IMR-90 (cell line): ENCODE results near the gene H19. TPM values are rescaled to one million over a fixed set of nuclear protein-coding genes. Genes with fewer than 3 reads are reported as not detected.

Experiments used
- ATAC-seq: fragments of 200-7000 bp; cut with Tn5 transposase; 2 replicates; pipeline ENCODE4 v1.9.1; 2020; ENCODE audit warnings: low read depth, mild to moderate bottlenecking, moderate library complexity
- BruUV-seq: library from RNA; stranded (reverse); fragments of 400-500 nt; replicated peaks from 2 replicates; lab custom pipeline; 2021; lab: Mats Ljungman, UMichigan
- CTCF ChIA-PET: fragments of 300-600 bp; formaldehyde crosslinking; extraction: SDS; loops from one replicate; lab custom pipeline; 2021; ENCODE audit warnings: antibody characterized with exemption; lab: Yijun Ruan, JAX
- POLR2A ChIA-PET: fragments of 300-600 bp; sonication (Branson Sonifier 250); formaldehyde crosslinking; loops from one replicate; lab custom pipeline; 2022; ENCODE audit warnings: antibody characterized with exemption; ENCODE audit not compliant: unreplicated experiment; lab: Charles Lee
- DNase-seq: peaks from one replicate; pipeline ENCODE4 v3.0.0; 2013
- H2AFZ ChIP-seq: replicated peaks from 2 replicates; pipeline ENCODE3; 2013; ENCODE audit warnings: low read length, mild to moderate bottlenecking; ENCODE audit not compliant: poor library complexity
- H2AK5ac ChIP-seq: 2 replicates; pipeline ENCODE4 v1.6.1; 2013; ENCODE audit warnings: low read depth, low read length, inconsistent platforms
- H2AK9ac ChIP-seq: replicated peaks from 2 replicates; pipeline ENCODE3; 2013; ENCODE audit warnings: mild to moderate bottlenecking, low read depth, low read length, moderate library complexity; ENCODE audit not compliant: poor library complexity
- H2BK120ac ChIP-seq: 2 replicates; pipeline ENCODE4 v1.6.1; 2013; ENCODE audit warnings: low read depth, low read length, inconsistent platforms
- H2BK15ac ChIP-seq: 3 replicates; pipeline ENCODE4 v1.6.1; 2013; ENCODE audit warnings: low read depth, low read length, inconsistent platforms
- H2BK20ac ChIP-seq: 2 replicates; pipeline ENCODE4 v1.6.1; 2013; ENCODE audit warnings: low read depth, mild to moderate bottlenecking, inconsistent platforms, low read length, moderate library complexity
- H2BK5ac ChIP-seq: 2 replicates; pipeline ENCODE4 v1.6.1; 2013; ENCODE audit warnings: mild to moderate bottlenecking, low read depth, low read length, inconsistent platforms; ENCODE audit not compliant: poor library complexity, severe bottlenecking
- H3K14ac ChIP-seq: replicated peaks from 2 replicates; pipeline ENCODE4 v1.6.1; 2013; ENCODE audit warnings: low read depth, low read length, inconsistent platforms
- H3K18ac ChIP-seq: 2 replicates; pipeline ENCODE4 v1.6.1; 2013; ENCODE audit warnings: low read depth, low read length, control low read depth
- H3K23ac ChIP-seq: 2 replicates; pipeline ENCODE4 v1.6.1; 2013; ENCODE audit warnings: low read depth, low read length, inconsistent platforms
- H3K27ac ChIP-seq: 2 replicates; pipeline ENCODE4 v1.5.1; 2013; ENCODE audit warnings: mild to moderate bottlenecking, control low read depth, low read length; ENCODE audit not compliant: insufficient read depth
- H3K27me3 ChIP-seq: 2 replicates; pipeline ENCODE4 v1.6.1; 2013; ENCODE audit warnings: low read length; ENCODE audit not compliant: control insufficient read depth, insufficient read depth
- H3K36me3 ChIP-seq: 2 replicates; pipeline ENCODE4 v1.6.1; 2013; ENCODE audit warnings: low read length, mixed read lengths; ENCODE audit not compliant: control insufficient read depth, insufficient read depth
- H3K4ac ChIP-seq: 2 replicates; pipeline ENCODE4 v1.6.1; 2013; ENCODE audit warnings: low read depth, low read length, inconsistent platforms
- H3K4me1 ChIP-seq: 2 replicates; pipeline ENCODE4 v1.6.1; 2013; ENCODE audit warnings: low read length, mixed read lengths; ENCODE audit not compliant: control insufficient read depth, insufficient read depth
- H3K4me2 ChIP-seq: 2 replicates; pipeline ENCODE4 v1.6.1; 2013; ENCODE audit warnings: low read depth, mild to moderate bottlenecking, control low read depth, low read length, moderate library complexity
- H3K4me3 ChIP-seq: 2 replicates; pipeline ENCODE4 v1.5.1; 2013; ENCODE audit warnings: low read depth, mild to moderate bottlenecking, control low read depth, low read length, moderate library complexity; ENCODE audit not compliant: insufficient read depth
- H3K56ac ChIP-seq: 2 replicates; pipeline ENCODE4 v1.6.1; 2013; ENCODE audit warnings: low read length, inconsistent platforms; ENCODE audit not compliant: insufficient read depth; ENCODE audit errors: extremely low read depth
- H3K79me1 ChIP-seq, 2 experiments: 2 replicates each; pipeline ENCODE4 v1.6.1; 2013; ENCODE audit warnings: low read length in 2 of 2, inconsistent platforms in 1 of 2, low read depth in 1 of 2
- H3K9ac ChIP-seq: 2 replicates; pipeline ENCODE4 v1.6.1; 2013; ENCODE audit warnings: low read depth, low read length, control low read depth
- H3K9me1 ChIP-seq: 2 replicates; pipeline ENCODE4 v1.6.1; 2013; ENCODE audit warnings: low read length, inconsistent platforms; ENCODE audit not compliant: insufficient read depth
- H3K9me3 ChIP-seq: 2 replicates; pipeline ENCODE4 v1.6.1; 2013; ENCODE audit warnings: low read length; ENCODE audit not compliant: control insufficient read depth, insufficient read depth
- H4K20me1 ChIP-seq: 2 replicates; pipeline ENCODE4 v1.6.1; 2013; ENCODE audit warnings: low read length, inconsistent platforms; ENCODE audit not compliant: insufficient read depth
- H4K5ac ChIP-seq: 2 replicates; pipeline ENCODE4 v1.6.1; 2013; ENCODE audit warnings: mild to moderate bottlenecking, low read depth, low read length, control low read depth
- H4K8ac ChIP-seq, 2 experiments: 2 replicates each; pipeline ENCODE4 v1.6.1; 2013; ENCODE audit warnings: low read depth in 2 of 2, low read length in 2 of 2, control low read depth in 1 of 2, inconsistent platforms in 1 of 2
- H4K91ac ChIP-seq: 2 replicates; pipeline ENCODE4 v1.6.1; 2013; ENCODE audit warnings: low read depth, low read length, inconsistent platforms; ENCODE audit not compliant: insufficient read depth
- BHLHE40 ChIP-seq: fragments of 150-350 bp; IDR thresholded peaks from 2 replicates; pipeline ENCODE4 v1.6.1; 2016; ENCODE audit warnings: mild to moderate bottlenecking, low read depth, low read length
- CEBPB ChIP-seq: IDR thresholded peaks from 2 replicates; pipeline ENCODE4 v1.6.1; 2012; ENCODE audit warnings: low read depth, low read length, improper control_type of control experiment
- CHD1 ChIP-seq: IDR thresholded peaks from 2 replicates; pipeline ENCODE4 v1.6.1; 2012; ENCODE audit warnings: low read depth, low read length, improper control_type of control experiment
- ELK1 ChIP-seq: fragments of 150-350 bp; IDR thresholded peaks from 2 replicates; pipeline ENCODE4 v1.6.1; 2016; ENCODE audit warnings: low read depth, mild to moderate bottlenecking, low read length, moderate library complexity, borderline replicate concordance
- FOS ChIP-seq: fragments of 150-350 bp; IDR thresholded peaks from 2 replicates; pipeline ENCODE4 v1.6.1; 2016; ENCODE audit warnings: low read depth, low read length
- MAFK ChIP-seq: IDR thresholded peaks from 2 replicates; pipeline ENCODE4 v1.6.1; 2012; ENCODE audit warnings: low read depth, low read length, improper control_type of control experiment
- MAZ ChIP-seq: IDR thresholded peaks from 2 replicates; pipeline ENCODE4 v1.6.1; 2012; ENCODE audit warnings: low read depth, mild to moderate bottlenecking, low read length, improper control_type of control experiment, moderate library complexity, borderline replicate concordance
- MXI1 ChIP-seq: IDR thresholded peaks from 2 replicates; pipeline ENCODE4 v1.6.1; 2012; ENCODE audit warnings: low read depth, mild to moderate bottlenecking, low read length, moderate library complexity, borderline replicate concordance
- NFE2L2 ChIP-seq: fragments of 150-350 bp; IDR thresholded peaks from 2 replicates; pipeline ENCODE4 v1.6.1; 2016; ENCODE audit warnings: low read depth, mild to moderate bottlenecking, low read length
- POLR2A ChIP-seq: IDR thresholded peaks from 2 replicates; pipeline ENCODE4 v1.6.1; 2012; ENCODE audit warnings: mild to moderate bottlenecking, low read depth, low read length
- RAD21 ChIP-seq: IDR thresholded peaks from 2 replicates; pipeline ENCODE4 v1.6.1; 2012; ENCODE audit warnings: low read length, improper control_type of control experiment
- RCOR1 ChIP-seq: IDR thresholded peaks from 2 replicates; pipeline ENCODE4 v1.6.1; 2012; ENCODE audit warnings: mild to moderate bottlenecking, low read length, improper control_type of control experiment; ENCODE audit not compliant: insufficient replicate concordance
- RFX5 ChIP-seq: IDR thresholded peaks from 2 replicates; pipeline ENCODE4 v1.8.0; 2012; ENCODE audit warnings: low read depth, mild to moderate bottlenecking, low read length, moderate library complexity
- SMC3 ChIP-seq: fragments of 150-350 bp; IDR thresholded peaks from 2 replicates; pipeline ENCODE4 v1.6.1; 2016; ENCODE audit warnings: low read depth, mild to moderate bottlenecking, antibody characterized with exemption, low read length, moderate library complexity
- WGBS, 2 experiments: methylation state at CpG; one replicate each; pipeline versions ENCODE4 v1.1.5 to v1.1.7; 2013; ENCODE audit warnings: missing lambda C conversion rate in 2 of 2; ENCODE audit not compliant: insufficient read length in 1 of 2; ENCODE audit errors: extremely low coverage in 2 of 2; 5-methylcytosine and 5-hydroxymethylcytosine counted together
- dilution Hi-C: fragments of 300-500 bp; cut with HindIII; formaldehyde crosslinking; loops from one replicate; pipeline ENCODE4 v1.14.3; 2018; ENCODE audit warnings: low sequenced_read_pairs; ENCODE audit not compliant: unreplicated experiment
- in situ Hi-C: fragments of 300-500 bp; cut with MboI; formaldehyde crosslinking; loops from 3 replicates; pipeline ENCODE4 v1.14.3; 2019; ENCODE audit warnings: low sequenced_read_pairs, inconsistent platforms, mixed read lengths
- intact Hi-C: fragments of 100-400 bp; cut with micrococcal nuclease; formaldehyde crosslinking; loops from 2 replicates; pipeline ENCODE4 v1.10.0; 2022
- polyA plus RNA-seq, 3 experiments: library from polyadenylated mRNA; depleted of rRNA; stranded (reverse); fragments of >200 nt; gene quantifications; 2 replicates each; pipeline ENCODE4 v1.2.3, GENCODE V29; 2012; ENCODE audit warnings: low replicate concordance in 1 of 3
- total RNA-seq: library from RNA; depleted of rRNA; stranded (reverse); fragments of >200 nt; gene quantifications from 2 replicates; pipeline ENCODE4 v1.2.3, GENCODE V29; 2012
- TF ChIP-seq, protein P1 (sequence below): conservative IDR thresholded peaks from 2 replicates; pipeline ENCODE4 v1.5.1; 2012; ENCODE audit warnings: mild to moderate bottlenecking, low read depth, low read length, improper control_type of control experiment

Gene H19
- total and polyA plus RNA-seq, 2 of the 4 experiments (the other 2 are of a cell fraction): 0.41 TPM; not detected in 1

DNA sequence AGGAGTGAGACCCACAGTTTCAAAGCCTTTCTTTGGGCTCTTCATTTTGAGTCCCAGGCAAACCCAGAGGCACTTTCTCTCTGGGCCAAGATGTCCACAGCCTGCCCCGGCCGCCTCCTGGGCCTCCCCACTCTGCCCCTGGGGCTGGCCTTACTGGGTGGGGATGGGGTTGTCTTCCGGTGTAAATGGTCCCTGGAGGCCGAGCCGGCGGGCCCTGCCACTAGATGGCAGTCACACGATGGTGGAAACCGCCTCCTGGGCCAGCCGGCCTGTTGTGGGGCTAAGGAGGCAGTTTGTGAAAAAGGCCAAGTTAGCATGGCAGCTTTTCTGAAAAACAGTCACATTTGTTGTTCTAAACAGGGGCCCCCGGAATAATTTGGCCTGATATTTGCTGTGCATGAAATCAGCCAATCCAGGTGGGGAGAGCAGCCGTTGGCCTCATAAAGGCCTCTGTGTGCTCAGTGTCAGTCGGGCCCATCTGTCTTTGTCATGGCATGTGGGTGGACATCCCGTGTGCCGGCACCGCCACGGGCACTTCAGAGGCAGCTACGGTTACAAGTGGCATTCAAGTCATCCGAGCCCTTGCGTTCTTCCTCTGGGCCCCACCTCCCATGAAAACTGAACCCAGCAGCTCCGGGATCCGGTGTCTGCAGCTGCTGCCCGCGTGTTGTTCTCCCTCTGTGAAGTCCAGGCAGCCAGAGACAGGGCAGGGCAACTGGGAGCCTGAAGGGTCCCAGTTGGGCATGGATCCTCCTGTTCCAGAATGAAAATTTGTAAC is 44.0 kb downstream of the H19 start:
- Histone ChIP-seq H3K79me1 (no peaks in the 10 kb centered on the region), H4K91ac (no peak overlapping the region), H3K14ac (no peak overlapping the region), H4K20me1 (no peaks in the 10 kb centered on the region), H2BK120ac (no peak overlapping the region), H3K36me3 (no peaks in the 10 kb centered on the region), H3K23ac (no peak overlapping the region), H3K4me1 (no peaks in the 10 kb centered on the region), H3K9me3 (no peaks in the 10 kb centered on the region), H3K9ac (no peak overlapping the region), H3K9me1 (no peaks in the 10 kb centered on the region), H3K56ac (no peak overlapping the region), H3K27ac (no peak overlapping the region), H4K5ac (no peak overlapping the region), H2AK9ac (no peak overlapping the region), H3K18ac (no peak overlapping the region), H2BK15ac (no peak overlapping the region), H2AK5ac (no peak overlapping the region), H2BK20ac (no peak overlapping the region), H3K4me2 (no peak overlapping the region), H3K4me3 (no peak overlapping the region), H3K4ac (no peak overlapping the region), H3K27me3 (no peaks in the 10 kb centered on the region), H2BK5ac (no peak overlapping the region), H2AFZ (no peak overlapping the region), H4K8ac (no peak overlapping the region)
- intact Hi-C loops: no loop called here
- BruUV-seq: no TSS peak
- ChIA-PET CTCF (interaction anchor here (1.4 to 1.7 kb wide), 2 partner anchors 197 to 198 kb away, joined by 3 to 4 read pairs; no protein-coding TSS in a partner anchor), POLR2A (no interaction called here)
- no CpG with 5 or more reads among the region's 23 CpGs for WGBS, 2 experiments
- no peak for DNase-seq
- dilution Hi-C loops: no loop called here
- ATAC-seq: peak; percentile 49; the same call in 1 of the 2 replicates
- in situ Hi-C loops: no loop called here
- no peak for TF ChIP-seq MXI1
- TF ChIP-seq MAZ: no peak
- TF ChIP-seq BHLHE40: no peak
- TF ChIP-seq RCOR1: no peak
- no peak for TF ChIP-seq ELK1
- no peak for TF ChIP-seq CEBPB
- no peak for TF ChIP-seq RAD21
- TF ChIP-seq FOS: no peak
- no peak for TF ChIP-seq CHD1
- TF ChIP-seq, protein P1, sequence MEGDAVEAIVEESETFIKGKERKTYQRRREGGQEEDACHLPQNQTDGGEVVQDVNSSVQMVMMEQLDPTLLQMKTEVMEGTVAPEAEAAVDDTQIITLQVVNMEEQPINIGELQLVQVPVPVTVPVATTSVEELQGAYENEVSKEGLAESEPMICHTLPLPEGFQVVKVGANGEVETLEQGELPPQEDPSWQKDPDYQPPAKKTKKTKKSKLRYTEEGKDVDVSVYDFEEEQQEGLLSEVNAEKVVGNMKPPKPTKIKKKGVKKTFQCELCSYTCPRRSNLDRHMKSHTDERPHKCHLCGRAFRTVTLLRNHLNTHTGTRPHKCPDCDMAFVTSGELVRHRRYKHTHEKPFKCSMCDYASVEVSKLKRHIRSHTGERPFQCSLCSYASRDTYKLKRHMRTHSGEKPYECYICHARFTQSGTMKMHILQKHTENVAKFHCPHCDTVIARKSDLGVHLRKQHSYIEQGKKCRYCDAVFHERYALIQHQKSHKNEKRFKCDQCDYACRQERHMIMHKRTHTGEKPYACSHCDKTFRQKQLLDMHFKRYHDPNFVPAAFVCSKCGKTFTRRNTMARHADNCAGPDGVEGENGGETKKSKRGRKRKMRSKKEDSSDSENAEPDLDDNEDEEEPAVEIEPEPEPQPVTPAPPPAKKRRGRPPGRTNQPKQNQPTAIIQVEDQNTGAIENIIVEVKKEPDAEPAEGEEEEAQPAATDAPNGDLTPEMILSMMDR: no peak
- TF ChIP-seq NFE2L2: no peak
- TF ChIP-seq POLR2A: no peak
- TF ChIP-seq MAFK: no peak
- TF ChIP-seq RFX5: no peak
- TF ChIP-seq SMC3: no peak
